GM18502 (cell line): Measurements from ENCODE around the gene MBTPS2.
"Not testable (repeated sequence)": the region's sequence is repeated elsewhere in the genome, so short reads cannot be mapped to it uniquely, and the experiment has no call there.

ENCODE experiments used
- ATAC-seq: cut with Tn5 transposase; IDR thresholded peaks from one replicate; pipeline ENCODE4 v1.9.1; 2021; ENCODE audit warnings: mild to moderate bottlenecking; ENCODE audit not compliant: unreplicated experiment, poor library complexity

Gene MBTPS2

GRCh38 chrX:21839334-21840192 lies at the start of gene MBTPS2:
Gene MBTPS2 (plus strand): TSS chrX:21839617. CDS start chrX:21839735, 118 bp downstream.
- ATAC-seq = peak; percentile 83

GRCh38 chrX:21798677-21799219 lies 40.7 kb upstream of the MBTPS2 start:
- ATAC-seq = peak; percentile 78

- ATAC-seq = no peak
Observed at GRCh38 chrX:21799767-21800166, 39.6 kb upstream of the MBTPS2 start.

- no peak for ATAC-seq
Observed at GRCh38 chrX:21800344-21800770, 39.1 kb upstream of the MBTPS2 start.

- no peak for ATAC-seq
Observed at GRCh38 chrX:21802054-21802670, 37.3 kb upstream of the MBTPS2 start.

GRCh38 chrX:21802839-21803238 lies 36.6 kb upstream of the MBTPS2 start:
- no peak for ATAC-seq

- ATAC-seq = no peak
Observed at GRCh38 chrX:21806691-21807090, 32.7 kb upstream of the MBTPS2 start.

GRCh38 chrX:21811832-21812231 lies 27.6 kb upstream of the MBTPS2 start:
- ATAC-seq = no peak

GRCh38 chrX:21812628-21813027 lies 26.8 kb upstream of the MBTPS2 start:
- no peak for ATAC-seq

- ATAC-seq = no peak
Observed at GRCh38 chrX:21813612-21814368, 25.6 kb upstream of the MBTPS2 start.

- ATAC-seq = no peak
Observed at GRCh38 chrX:21816136-21816535, 23.3 kb upstream of the MBTPS2 start.

GRCh38 chrX:21820170-21820569 lies 19.2 kb upstream of the MBTPS2 start:
- ATAC-seq = not testable (repeated sequence)

GRCh38 chrX:21821875-21822274 lies 17.5 kb upstream of the MBTPS2 start:
- ATAC-seq = no peak

GRCh38 chrX:21831496-21831895 lies 7.9 kb upstream of the MBTPS2 start:
- no peak for ATAC-seq

- ATAC-seq = no peak
Observed at GRCh38 chrX:21837056-21837455, 2.4 kb upstream of the MBTPS2 start.

- ATAC-seq = peak; percentile 29
Observed at GRCh38 chrX:21838937-21839333, 482 bp upstream of the MBTPS2 start.

- ATAC-seq = peak; percentile 19
Observed at GRCh38 chrX:21840193-21840545, 752 bp downstream of the MBTPS2 start.

- ATAC-seq = no peak
Observed at GRCh38 chrX:21843179-21843578, 3.8 kb downstream of the MBTPS2 start.

GRCh38 chrX:21845096-21845495 lies 5.7 kb downstream of the MBTPS2 start:
- ATAC-seq = no peak

GRCh38 chrX:21847342-21847741 lies 7.9 kb downstream of the MBTPS2 start:
- no peak for ATAC-seq

- no peak for ATAC-seq
Observed at GRCh38 chrX:21853578-21853977, 14.2 kb downstream of the MBTPS2 start.
